Suprapubic skin (tissue), 4 donors: ENCODE measurements around the gene SMARCC2. TPM values are rescaled to one million over a fixed set of nuclear protein-coding genes. Genes with fewer than 3 reads are reported as not detected.
"Not testable (repeated sequence)": the region's sequence is repeated elsewhere in the genome, so short reads cannot be mapped to it uniquely, and the experiment has no call there.

Experiments used
- DNase-seq, 2 donors: peaks; one replicate each; pipeline ENCODE4 v3.0.0-alpha.2; 2019; ENCODE audit warnings: low spot score in 2 of 2
- H3K27ac ChIP-seq: fragments of 200-600 bp; sonication (generic); one replicate; pipeline ENCODE4 v1.5.1; 2019
- H3K27me3 ChIP-seq: fragments of 200-600 bp; sonication (generic); one replicate; pipeline ENCODE4 v1.5.1; 2019
- H3K36me3 ChIP-seq: fragments of 200-600 bp; sonication (generic); one replicate; pipeline ENCODE4 v1.5.1; 2019
- H3K4me1 ChIP-seq: fragments of 200-600 bp; sonication (generic); one replicate; pipeline ENCODE4 v1.5.1; 2019
- H3K4me3 ChIP-seq: fragments of 200-600 bp; sonication (generic); one replicate; pipeline ENCODE4 v1.5.1; 2019; ENCODE audit warnings: mild to moderate bottlenecking
- H3K9me3 ChIP-seq: fragments of 200-600 bp; sonication (generic); one replicate; pipeline ENCODE4 v1.5.1; 2019
- EP300 ChIP-seq: sonication (generic); formaldehyde crosslinking; IDR thresholded peaks from one replicate; pipeline ENCODE4 v1.6.1; 2017; ENCODE audit warnings: antibody characterized with exemption
- POLR2A ChIP-seq, 2 donors: fragments of 450-650 bp; IDR thresholded peaks; one replicate each; pipeline ENCODE4 v1.6.1; 2017; ENCODE audit warnings: antibody characterized with exemption in 2 of 2, mild to moderate bottlenecking in 2 of 2, moderate library complexity in 2 of 2
- POLR2AphosphoS5 ChIP-seq, 3 donors: sonication (generic); formaldehyde crosslinking; IDR thresholded peaks; one replicate each; pipeline ENCODE4 v1.6.1; 2017; ENCODE audit warnings: antibody characterized with exemption in 3 of 3
- WGBS: methylation state at CpG from one replicate; pipeline ENCODE4 v1.1.5; 2018; 5-methylcytosine and 5-hydroxymethylcytosine counted together
- total RNA-seq, 4 donors: library from RNA; depleted of rRNA; stranded (reverse); fragments of >200 nt; gene quantifications; one replicate each; pipeline ENCODE4 v1.1.0, GENCODE V29; 2016
- TF ChIP-seq, protein P1 (sequence below), 2 donors: fragments of 200-600 bp in 1 of 2; fragments of 450-650 bp in 1 of 2; sonication (generic) in 1 of 2; IDR thresholded peaks; one replicate each; pipeline ENCODE4 v1.5.1; 2016 to 2019; ENCODE audit warnings: antibody characterized with exemption in 2 of 2, mild to moderate bottlenecking in 1 of 2, moderate library complexity in 1 of 2

The SMARCC2 gene
- total RNA-seq, 4 donors from 2014 or later, result 53.6 to 137 (median 85.9) TPM

DNA sequence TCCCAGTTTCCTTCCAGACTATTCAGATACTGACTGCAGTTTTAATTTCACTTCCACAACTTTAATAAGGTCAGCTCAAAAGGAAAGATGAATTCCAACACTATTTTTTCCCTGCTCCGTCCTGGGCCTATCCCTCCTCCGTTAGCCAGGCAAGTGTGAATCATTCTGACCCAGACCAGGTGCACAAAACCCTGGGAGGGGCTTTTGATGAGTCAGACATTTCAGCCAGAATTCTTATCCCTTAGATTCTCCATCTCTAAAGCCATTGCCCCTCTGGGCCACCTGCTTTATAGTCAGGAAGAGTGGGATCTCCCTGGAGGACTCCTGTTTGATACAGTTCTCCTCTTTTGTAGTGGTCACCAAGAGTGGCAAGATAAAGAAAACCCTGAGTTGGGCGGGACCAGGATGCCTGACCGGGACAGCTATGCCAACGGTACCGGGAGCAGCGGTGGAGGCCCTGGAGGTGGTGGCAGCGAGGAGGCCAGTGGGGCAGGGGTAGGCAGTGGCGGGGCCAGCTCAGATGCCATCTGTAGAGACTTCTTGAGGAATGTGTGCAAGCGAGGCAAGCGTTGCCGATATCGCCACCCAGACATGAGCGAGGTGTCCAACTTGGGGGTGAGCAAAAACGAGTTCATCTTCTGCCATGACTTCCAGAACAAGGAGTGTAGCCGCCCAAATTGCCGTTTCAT is 69.0 kb downstream of the SMARCC2 start:
- Histone ChIP-seq H3K4me3 (no peak overlapping the region), H3K9me3 (no peaks in the 10 kb centered on the region), H3K27me3 (no peaks in the 10 kb centered on the region), H3K27ac (peak overlapping the region; percentile 42), H3K36me3 (peaks cover 13% of the 10 kb centered on the region), H3K4me1 (peaks cover 32% of the 10 kb centered on the region)
- peak in 1 of 2 donors; percentile 71 for DNase-seq
- 87% methylated on average over 17 of the region's 17 CpGs for WGBS
- TF ChIP-seq, protein P1, sequence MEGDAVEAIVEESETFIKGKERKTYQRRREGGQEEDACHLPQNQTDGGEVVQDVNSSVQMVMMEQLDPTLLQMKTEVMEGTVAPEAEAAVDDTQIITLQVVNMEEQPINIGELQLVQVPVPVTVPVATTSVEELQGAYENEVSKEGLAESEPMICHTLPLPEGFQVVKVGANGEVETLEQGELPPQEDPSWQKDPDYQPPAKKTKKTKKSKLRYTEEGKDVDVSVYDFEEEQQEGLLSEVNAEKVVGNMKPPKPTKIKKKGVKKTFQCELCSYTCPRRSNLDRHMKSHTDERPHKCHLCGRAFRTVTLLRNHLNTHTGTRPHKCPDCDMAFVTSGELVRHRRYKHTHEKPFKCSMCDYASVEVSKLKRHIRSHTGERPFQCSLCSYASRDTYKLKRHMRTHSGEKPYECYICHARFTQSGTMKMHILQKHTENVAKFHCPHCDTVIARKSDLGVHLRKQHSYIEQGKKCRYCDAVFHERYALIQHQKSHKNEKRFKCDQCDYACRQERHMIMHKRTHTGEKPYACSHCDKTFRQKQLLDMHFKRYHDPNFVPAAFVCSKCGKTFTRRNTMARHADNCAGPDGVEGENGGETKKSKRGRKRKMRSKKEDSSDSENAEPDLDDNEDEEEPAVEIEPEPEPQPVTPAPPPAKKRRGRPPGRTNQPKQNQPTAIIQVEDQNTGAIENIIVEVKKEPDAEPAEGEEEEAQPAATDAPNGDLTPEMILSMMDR (IDR thresholded peaks at IDR 0.05), result no peak
- no peak for TF ChIP-seq POLR2AphosphoS5 (IDR thresholded peaks at IDR 0.05)
- TF ChIP-seq EP300, result no peak

DNA sequence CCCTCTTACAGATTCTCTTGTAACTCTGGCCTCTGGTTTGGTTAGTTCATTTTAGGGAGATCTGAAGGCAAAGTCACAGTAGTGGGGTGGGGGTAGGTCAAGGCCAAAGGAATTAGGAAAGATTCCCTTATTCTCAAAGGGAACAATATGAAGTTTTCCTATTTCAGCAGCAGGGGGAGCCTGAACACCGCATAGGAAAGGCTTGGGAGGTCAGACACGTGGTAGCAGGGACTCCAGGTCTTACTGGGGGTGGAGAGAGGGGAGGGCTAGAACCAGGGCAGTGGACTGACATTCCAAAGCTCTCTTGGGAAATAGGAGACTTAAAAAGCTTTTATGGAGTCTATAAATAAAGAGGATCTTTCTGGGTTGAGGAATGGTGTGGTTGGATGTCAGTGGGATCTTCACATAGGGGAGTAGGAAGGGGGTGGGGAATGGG is 69.9 kb downstream of the SMARCC2 start:
- DNase-seq, result peak; percentile 80 to 86
- TF ChIP-seq EP300, result no peak
- no peak for TF ChIP-seq POLR2A (IDR thresholded peaks at IDR 0.05)
- TF ChIP-seq POLR2AphosphoS5 (IDR thresholded peaks at IDR 0.05), result no peak
- TF ChIP-seq, protein P1 (IDR thresholded peaks at IDR 0.05), result peak; percentile 67 to 80
- 0% methylated on average over 2 of the region's 2 CpGs for WGBS
- H3K4me3 ChIP-seq, result peak overlapping the region; percentile 88
- peaks cover 32% of the 10 kb centered on the region for H3K4me1 ChIP-seq
- H3K9me3 ChIP-seq, result no peaks in the 10 kb centered on the region
- peaks cover 13% of the 10 kb centered on the region for H3K36me3 ChIP-seq
- peak overlapping the region; percentile 42 for H3K27ac ChIP-seq
- H3K27me3 ChIP-seq, result no peaks in the 10 kb centered on the region

DNA sequence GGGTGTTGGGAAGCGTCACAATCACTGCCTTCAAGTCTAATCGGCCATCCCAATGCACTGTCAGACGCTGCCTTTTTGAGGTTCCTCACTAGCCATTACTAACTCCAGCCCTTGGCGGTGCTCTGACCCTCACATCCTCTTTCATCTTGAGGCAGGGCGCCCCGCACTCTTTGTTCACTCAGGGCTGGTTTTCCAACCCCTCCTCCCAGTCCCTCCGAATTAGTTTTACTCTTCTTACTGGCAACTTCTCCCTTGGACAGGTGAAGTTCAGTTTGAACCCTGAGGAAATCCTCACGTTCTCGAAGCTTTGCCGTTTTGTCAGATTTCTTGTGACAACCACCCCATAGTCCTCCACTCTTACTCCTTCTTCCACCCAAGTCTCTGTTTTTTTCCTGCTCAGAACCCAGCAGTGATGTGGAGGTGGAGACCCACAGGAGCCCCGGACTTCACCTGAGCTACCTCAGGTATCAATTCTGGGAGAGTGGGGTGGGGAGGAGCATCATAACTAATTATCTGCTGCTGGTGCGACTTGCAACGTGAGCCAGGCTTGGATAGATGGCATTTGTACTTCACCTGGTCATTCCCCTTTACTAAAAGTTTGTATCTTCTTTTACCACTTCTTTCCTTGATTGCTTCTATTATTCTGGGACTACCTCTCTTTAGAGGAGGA is 70.5 kb downstream of the SMARCC2 start:
- WGBS, result 6% methylated on average over 13 of the region's 13 CpGs
- DNase-seq, result no peak
- no peaks in the 10 kb centered on the region for H3K27me3 ChIP-seq

DNA sequence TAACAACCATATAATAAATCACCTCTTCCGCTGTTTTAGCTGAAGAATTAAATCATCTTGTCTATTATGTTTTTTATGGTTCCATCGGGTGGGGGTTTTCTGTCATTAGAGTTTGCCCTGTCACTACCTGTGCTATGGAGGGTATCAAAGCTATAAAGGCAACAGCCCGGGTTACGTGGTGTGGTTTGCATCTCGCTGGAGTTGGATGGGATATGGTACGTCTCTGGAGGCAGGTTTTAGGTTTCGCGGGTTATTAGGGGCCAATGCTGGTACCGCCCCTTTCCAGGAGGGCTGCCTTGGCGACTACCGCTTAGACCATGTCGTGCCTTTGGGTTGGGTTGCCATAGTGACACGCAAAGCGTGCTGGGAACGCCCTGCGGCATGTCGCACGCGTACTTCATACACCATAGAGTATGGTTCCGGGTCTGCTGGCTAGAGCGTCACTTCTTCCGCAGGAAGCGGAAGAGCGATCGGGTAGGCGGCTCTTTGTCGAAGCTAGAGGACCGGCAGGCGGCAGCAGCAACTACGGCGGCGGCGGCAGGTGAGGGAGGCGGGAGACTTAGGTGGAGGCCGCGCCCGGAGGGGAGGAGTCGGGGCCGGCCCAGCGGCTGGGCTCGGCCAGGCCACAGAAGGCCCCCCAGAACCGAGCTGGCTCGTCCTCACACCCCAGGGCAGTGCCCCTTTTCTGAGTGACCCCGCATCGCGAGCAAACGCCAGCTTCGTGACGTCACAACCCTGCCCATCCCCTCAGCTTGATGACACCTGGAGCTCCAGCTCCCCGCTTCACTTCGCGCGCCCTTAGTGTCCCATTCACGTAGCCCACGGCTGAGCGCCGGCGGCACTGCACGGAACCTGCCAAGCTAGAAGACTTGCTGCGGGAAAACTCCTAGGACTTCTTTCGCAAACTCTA is 71.2 kb downstream of the SMARCC2 start, which contains the start of gene ZC3H10:
TSS of gene ZC3H10 (plus strand) at position 489 of the 910 bp plus-strand sequence. CDS start 2,297 bp downstream, outside the sequence.
- no peak for TF ChIP-seq EP300
- TF ChIP-seq POLR2AphosphoS5 (IDR thresholded peaks at IDR 0.05), result peak; percentile 80 to 99 (median 93)
- TF ChIP-seq, protein P1 (IDR thresholded peaks at IDR 0.05), result peak in 1 of 2 donors; percentile 63
- TF ChIP-seq POLR2A (IDR thresholded peaks at IDR 0.05), result peak in 1 of 2 donors; percentile 63
- Histone ChIP-seq H3K27me3 (no peaks in the 10 kb centered on the region), H3K4me3 (peak within 1 kb of the TSS; percentile 88), H3K4me1 (peaks cover 32% of the 10 kb centered on the region), H3K27ac (peak within 1 kb of the TSS; percentile 95), H3K9me3 (no peaks in the 10 kb centered on the region), H3K36me3 (peaks cover 20% of the 10 kb centered on the region)
- 1% methylated on average over 51 of the region's 61 CpGs for WGBS
- DNase-seq, result peak; percentile 99

More for the DNA sequence above, 70.5 kb downstream of the SMARCC2 start:
- H3K27ac ChIP-seq, result peak overlapping the region; percentile 94
- H3K9me3 ChIP-seq, result no peaks in the 10 kb centered on the region
- H3K36me3 ChIP-seq, result peaks cover 13% of the 10 kb centered on the region
- H3K4me3 ChIP-seq, result peak overlapping the region; percentile 88
- no peak for TF ChIP-seq POLR2A (IDR thresholded peaks at IDR 0.05)
- TF ChIP-seq POLR2AphosphoS5 (IDR thresholded peaks at IDR 0.05), result no peak
- TF ChIP-seq, protein P1 (IDR thresholded peaks at IDR 0.05), result no peak
- TF ChIP-seq EP300, result no peak
- H3K4me1 ChIP-seq, result peaks cover 32% of the 10 kb centered on the region

DNA sequence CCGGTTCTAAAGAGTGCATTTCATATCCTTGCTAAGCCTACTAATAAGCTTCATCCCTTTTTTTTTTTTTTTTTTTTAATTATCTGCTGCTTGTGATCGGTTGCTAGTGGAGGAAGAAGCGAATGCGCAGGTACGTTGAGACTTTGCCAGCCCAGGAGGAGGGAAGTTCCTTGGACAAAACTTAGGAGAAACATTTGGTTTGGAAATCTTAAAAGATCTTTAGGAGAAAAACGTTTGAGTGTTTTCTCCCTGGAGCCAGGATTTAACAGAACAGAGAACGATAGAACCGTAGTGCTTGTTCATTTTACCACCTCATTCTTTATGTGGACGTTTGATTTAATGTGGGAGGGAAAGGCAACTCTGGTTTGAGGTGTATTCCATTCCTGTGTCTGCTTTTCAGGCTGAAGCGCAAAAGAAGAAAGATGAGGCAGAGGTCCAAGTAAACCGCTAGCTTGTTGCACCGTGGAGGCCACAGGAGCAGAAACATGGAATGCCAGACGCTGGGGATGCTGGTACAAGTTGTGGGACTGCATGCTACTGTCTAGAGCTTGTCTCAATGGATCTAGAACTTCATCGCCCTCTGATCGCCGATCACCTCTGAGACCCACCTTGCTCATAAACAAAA is 72.1 kb downstream of the SMARCC2 start:
- H3K4me1 ChIP-seq, result peaks cover 32% of the 10 kb centered on the region
- WGBS, result 2% methylated on average over 13 of the region's 16 CpGs
- peak overlapping the region; percentile 95 for H3K27ac ChIP-seq
- peak overlapping the region; percentile 88 for H3K4me3 ChIP-seq
- H3K27me3 ChIP-seq, DNase-seq, H3K9me3 ChIP-seq: not testable (repeated sequence)
- peaks cover 29% of the 10 kb centered on the region for H3K36me3 ChIP-seq
